Esophagus squamous epithelium (tissue), 4 donors: ENCODE results near the gene THEM5.

Experiments
- POLR2A ChIP-seq, 4 donors: fragments of 450-650 bp; IDR thresholded peaks; one replicate each; pipeline ENCODE4 v1.6.1; 2017; ENCODE audit warnings: antibody characterized with exemption in 4 of 4, mild to moderate bottlenecking in 4 of 4, moderate library complexity in 3 of 4
- TF ChIP-seq, protein P1 (sequence below), 6 experiments: fragments of 450-650 bp in 4 of 6; fragments of 200-600 bp in 2 of 6; sonication (generic) in 2 of 6; IDR thresholded peaks; one replicate each; pipeline ENCODE4 v1.5.1; 2016 to 2019; ENCODE audit warnings: antibody characterized with exemption in 6 of 6, mild to moderate bottlenecking in 4 of 6, moderate library complexity in 4 of 6

- no peak for TF ChIP-seq POLR2A (IDR thresholded peaks at IDR 0.05)
- TF ChIP-seq, protein P1, sequence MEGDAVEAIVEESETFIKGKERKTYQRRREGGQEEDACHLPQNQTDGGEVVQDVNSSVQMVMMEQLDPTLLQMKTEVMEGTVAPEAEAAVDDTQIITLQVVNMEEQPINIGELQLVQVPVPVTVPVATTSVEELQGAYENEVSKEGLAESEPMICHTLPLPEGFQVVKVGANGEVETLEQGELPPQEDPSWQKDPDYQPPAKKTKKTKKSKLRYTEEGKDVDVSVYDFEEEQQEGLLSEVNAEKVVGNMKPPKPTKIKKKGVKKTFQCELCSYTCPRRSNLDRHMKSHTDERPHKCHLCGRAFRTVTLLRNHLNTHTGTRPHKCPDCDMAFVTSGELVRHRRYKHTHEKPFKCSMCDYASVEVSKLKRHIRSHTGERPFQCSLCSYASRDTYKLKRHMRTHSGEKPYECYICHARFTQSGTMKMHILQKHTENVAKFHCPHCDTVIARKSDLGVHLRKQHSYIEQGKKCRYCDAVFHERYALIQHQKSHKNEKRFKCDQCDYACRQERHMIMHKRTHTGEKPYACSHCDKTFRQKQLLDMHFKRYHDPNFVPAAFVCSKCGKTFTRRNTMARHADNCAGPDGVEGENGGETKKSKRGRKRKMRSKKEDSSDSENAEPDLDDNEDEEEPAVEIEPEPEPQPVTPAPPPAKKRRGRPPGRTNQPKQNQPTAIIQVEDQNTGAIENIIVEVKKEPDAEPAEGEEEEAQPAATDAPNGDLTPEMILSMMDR (IDR thresholded peaks at IDR 0.05), result no peak
Observed at GRCh38 chr1:151834239-151834638, 19.3 kb downstream of the THEM5 start.
